IPS-18c (cell line): ENCODE measurements around the gene FAM131B.
"Not testable (repeated sequence)": the region's sequence is repeated elsewhere in the genome, so short reads cannot be mapped to it uniquely, and the experiment has no call there.

Source experiments
- H3K4me3 ChIP-seq: 2 replicates; pipeline ENCODE4 v1.7.0; 2013; ENCODE audit warnings: low read depth, mild to moderate bottlenecking, low read length, moderate library complexity; ENCODE audit not compliant: insufficient read depth
- H3K9me3 ChIP-seq: one replicate; pipeline ENCODE4 v1.6.1; 2013; ENCODE audit warnings: mild to moderate bottlenecking, low read length, moderate library complexity; ENCODE audit not compliant: control insufficient read depth, insufficient read depth

The FAM131B gene

GRCh38 chr7:143396625-143397556, 34.4 kb upstream of the FAM131B start:
- Histone ChIP-seq H3K4me3 (no peak overlapping the region), H3K9me3 (no peaks in the 10 kb centered on the region)

GRCh38 chr7:143396182-143396581, 33.7 kb upstream of the FAM131B start:
- H3K4me3 ChIP-seq = no peak overlapping the region
- no peaks in the 10 kb centered on the region for H3K9me3 ChIP-seq

DNA sequence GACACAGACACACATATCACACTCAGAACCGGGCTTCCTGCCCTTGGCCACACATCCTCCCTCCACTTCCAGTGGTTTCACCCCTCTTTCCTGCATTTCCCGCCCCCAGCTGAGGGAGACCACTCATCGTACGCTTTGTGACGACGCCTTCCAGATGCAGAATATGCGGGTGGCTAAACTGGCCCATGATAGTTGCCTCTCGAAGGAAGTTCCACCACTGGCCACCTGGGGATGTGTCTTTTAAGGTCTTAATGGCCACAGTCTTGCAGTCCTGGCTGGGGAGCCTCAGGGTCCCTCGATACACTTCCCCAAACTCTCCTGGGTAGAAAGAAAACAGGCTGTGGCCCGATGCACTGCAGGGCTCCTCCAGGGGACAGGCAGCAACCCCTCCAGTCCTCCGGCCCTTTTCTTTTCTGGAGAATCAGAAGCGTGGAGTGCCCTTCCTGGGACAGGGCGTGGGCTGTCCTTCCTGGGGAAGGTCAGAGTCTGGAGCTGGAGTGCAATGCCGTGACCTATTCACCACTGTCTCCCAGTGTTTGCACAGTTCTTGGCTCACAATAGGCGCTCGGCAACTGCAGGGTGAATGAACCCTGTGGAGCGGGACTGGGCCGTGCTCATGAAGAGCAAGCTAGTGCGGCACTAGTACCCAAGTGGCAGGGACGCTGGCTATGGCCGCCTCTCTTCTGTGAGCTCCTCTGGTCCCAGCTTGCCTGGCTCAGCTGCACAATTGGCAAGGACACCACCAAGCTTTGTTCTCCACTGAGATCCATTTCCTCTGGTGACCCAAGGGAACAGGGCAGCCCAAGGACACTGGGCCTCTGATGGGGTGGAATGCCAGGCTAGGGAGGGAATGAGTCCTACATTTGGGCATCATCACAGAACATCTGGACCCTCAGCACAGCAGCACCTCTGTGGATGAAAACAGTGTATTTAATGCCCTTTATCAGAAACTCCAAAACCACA, 33.0 kb upstream of the FAM131B start:
- Histone ChIP-seq H3K4me3 (no peak overlapping the region), H3K9me3 (no peaks in the 10 kb centered on the region)

GRCh38 chr7:143394777-143395176, 32.3 kb upstream of the FAM131B start:
- Histone ChIP-seq H3K9me3 (no peaks in the 10 kb centered on the region), H3K4me3 (no peak overlapping the region)

DNA sequence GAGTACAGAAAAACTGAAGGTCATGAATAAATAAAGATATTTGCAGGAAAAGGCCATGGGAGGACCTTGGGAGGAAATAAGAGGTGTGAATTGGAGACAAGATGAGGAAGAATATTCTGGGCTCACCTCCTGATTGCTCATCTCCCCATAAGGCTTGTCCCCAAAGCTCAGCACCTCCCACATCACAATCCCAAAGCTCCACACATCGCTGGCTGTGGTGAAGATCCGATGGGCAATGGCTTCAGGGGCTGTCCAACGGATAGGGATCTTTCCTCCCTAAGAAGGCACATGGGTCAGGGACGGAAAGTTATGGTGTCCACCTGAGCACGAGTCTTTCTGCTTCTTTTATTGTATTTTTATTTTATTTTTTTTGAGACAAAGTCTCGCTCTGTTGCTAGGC, 31.6 kb upstream of the FAM131B start:
- no peak overlapping the region for H3K4me3 ChIP-seq
- H3K9me3 ChIP-seq = no peaks in the 10 kb centered on the region

DNA sequence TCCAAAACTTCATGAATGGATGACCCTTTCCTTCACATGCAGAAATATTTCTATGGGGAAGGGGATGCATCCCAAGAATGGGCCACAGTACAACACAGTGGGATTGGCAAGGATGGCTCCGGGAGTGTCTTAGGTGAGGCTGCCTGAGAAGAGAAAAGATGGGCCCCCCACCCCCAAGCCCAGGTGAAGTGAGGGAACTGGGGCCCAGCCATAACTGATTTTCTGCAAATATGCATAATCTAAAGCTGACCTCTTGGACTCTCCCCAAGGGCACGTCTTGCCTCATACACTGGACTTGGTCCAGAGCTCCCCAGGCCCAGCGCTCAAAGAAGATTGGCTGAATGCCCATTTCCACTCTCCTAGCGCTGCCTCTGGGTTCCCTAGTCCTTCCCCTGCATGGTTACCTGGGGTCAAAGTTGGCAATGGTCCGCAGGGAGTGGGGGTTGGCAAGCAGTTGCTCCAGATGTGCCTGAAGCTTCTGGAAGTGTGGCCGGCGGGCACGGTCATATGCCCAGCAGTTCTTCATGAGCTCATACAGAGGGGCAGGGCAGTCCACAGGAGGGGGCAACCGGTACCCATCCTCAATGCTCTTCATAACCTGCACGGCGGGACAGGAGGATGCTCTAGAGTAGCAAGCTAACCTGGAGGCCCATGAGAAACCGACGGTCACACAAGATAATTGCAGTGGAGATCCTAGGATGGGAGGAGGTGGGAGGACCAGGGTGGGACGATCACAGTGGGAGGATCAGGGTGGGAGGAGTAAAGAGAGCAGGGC, 30.9 kb upstream of the FAM131B start:
- H3K4me3 ChIP-seq = no peak overlapping the region
- H3K9me3 ChIP-seq = no peaks in the 10 kb centered on the region

GRCh38 chr7:143392875-143393266, 30.4 kb upstream of the FAM131B start:
- H3K9me3 ChIP-seq = no peaks in the 10 kb centered on the region
- H3K4me3 ChIP-seq = no peak overlapping the region

GRCh38 chr7:143392427-143392826, 29.9 kb upstream of the FAM131B start:
- not testable (repeated sequence) for H3K9me3 ChIP-seq, H3K4me3 ChIP-seq

DNA sequence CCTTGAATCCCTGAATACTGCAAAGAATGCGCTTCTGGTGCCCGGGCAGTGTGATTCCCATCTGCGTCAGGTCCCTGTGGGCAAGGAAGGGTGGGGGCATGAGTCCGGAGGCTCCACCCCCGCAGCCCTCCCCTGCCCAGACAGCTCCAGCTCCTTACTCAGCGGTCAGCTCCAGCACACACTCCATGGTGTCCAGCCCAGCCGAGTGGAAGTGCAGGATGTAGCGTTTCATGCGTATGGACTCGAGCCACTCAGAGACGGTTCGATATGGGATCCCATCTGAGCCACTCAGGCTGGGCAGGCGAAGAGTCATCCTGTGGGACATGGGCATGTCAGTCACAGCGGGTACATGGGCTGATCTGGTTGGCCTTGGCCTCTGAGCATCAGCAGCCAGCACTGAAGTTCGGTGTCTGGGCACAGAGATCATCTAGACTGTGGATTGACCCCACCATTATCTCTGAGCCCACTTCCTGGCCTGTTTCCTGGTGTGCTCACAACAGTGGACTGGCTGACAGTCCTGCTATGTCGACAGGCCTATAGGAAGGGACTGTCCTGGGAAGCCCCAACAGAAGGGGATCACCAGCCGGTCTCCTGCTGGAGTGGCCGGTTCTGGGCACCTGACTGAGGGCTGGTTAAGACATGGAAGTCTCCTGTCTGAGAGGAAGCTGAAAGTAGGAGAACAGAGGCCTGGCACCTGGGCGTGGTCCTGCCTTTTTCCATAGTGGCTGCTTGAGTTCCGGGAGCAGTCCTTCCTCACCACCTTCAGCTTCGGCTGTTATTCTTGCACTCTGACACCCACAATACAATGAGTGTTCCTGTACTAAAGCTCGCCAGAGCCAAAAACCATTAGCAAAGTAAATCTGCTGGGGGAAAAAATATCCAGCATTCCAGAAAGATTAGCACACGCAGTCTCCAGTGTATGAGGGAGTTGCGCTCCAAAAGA, 29.2 kb upstream of the FAM131B start:
- Histone ChIP-seq H3K4me3 (no peak overlapping the region), H3K9me3 (no peaks in the 10 kb centered on the region)

GRCh38 chr7:143390773-143391317, 28.3 kb upstream of the FAM131B start:
- no peak overlapping the region for H3K4me3 ChIP-seq
- no peaks in the 10 kb centered on the region for H3K9me3 ChIP-seq

- Histone ChIP-seq H3K4me3 (no peak overlapping the region), H3K9me3 (no peaks in the 10 kb centered on the region)
These were observed 27.7 kb upstream of the FAM131B start for GRCh38 chr7:143390104-143390772.

- no peaks in the 10 kb centered on the region for H3K9me3 ChIP-seq
- H3K4me3 ChIP-seq = no peak overlapping the region
These were observed 27.0 kb upstream of the FAM131B start for GRCh38 chr7:143389316-143390103.

- no peak overlapping the region for H3K4me3 ChIP-seq
- no peaks in the 10 kb centered on the region for H3K9me3 ChIP-seq
These were observed 26.1 kb upstream of the FAM131B start for GRCh38 chr7:143388491-143389101.

- H3K9me3 ChIP-seq = no peaks in the 10 kb centered on the region
- H3K4me3 ChIP-seq = no peak overlapping the region
These were observed 25.5 kb upstream of the FAM131B start for GRCh38 chr7:143388051-143388450.
